Skeletal muscle cell (primary cell): ENCODE data around the gene CALCOCO2.
"Not testable (repeated sequence)": the region's sequence is repeated elsewhere in the genome, so short reads cannot be mapped to it uniquely, and the experiment has no call there.

Experiments used
- DNase-seq: peaks from one replicate; pipeline ENCODE4 v3.0.0-alpha.2; 2010; ENCODE audit warnings: low read depth
- H3K4me3 ChIP-seq: 2 replicates; pipeline ENCODE4 v1.5.1; 2011; ENCODE audit warnings: low read depth, mild to moderate bottlenecking, control low read depth, low read length, moderate library complexity

Gene CALCOCO2

GRCh38 chr17:48830840-48831548 lies at the start of gene CALCOCO2:
Gene CALCOCO2 (plus strand): TSS chr17:48831035. CDS start chr17:48841708, 10,673 bp downstream.
- peak within 1 kb of the TSS; percentile 77 for H3K4me3 ChIP-seq
- DNase-seq = peak; percentile 61

- H3K4me3 ChIP-seq = no peak overlapping the region
- DNase-seq = no peak
Measured at GRCh38 chr17:48787828-48788227, 43.0 kb upstream of the CALCOCO2 start.

- DNase-seq = no peak
Measured at GRCh38 chr17:48790607-48791127, 40.2 kb upstream of the CALCOCO2 start.

GRCh38 chr17:48791128-48792032 lies 39.5 kb upstream of the CALCOCO2 start:
- no peak overlapping the region for H3K4me3 ChIP-seq
- no peak for DNase-seq

More at GRCh38 chr17:48790607-48791127, 40.2 kb upstream of the CALCOCO2 start:
- no peak overlapping the region for H3K4me3 ChIP-seq

GRCh38 chr17:48792033-48792798 lies 38.6 kb upstream of the CALCOCO2 start:
- no peak for DNase-seq
- no peak overlapping the region for H3K4me3 ChIP-seq

GRCh38 chr17:48795444-48796162 lies 35.2 kb upstream of the CALCOCO2 start:
- no peak for DNase-seq
- no peak overlapping the region for H3K4me3 ChIP-seq

- DNase-seq, H3K4me3 ChIP-seq: not testable (repeated sequence)
Measured at GRCh38 chr17:48796163-48796522, 34.7 kb upstream of the CALCOCO2 start.

- H3K4me3 ChIP-seq = no peak overlapping the region
- DNase-seq = no peak
Measured at GRCh38 chr17:48799069-48799723, 31.6 kb upstream of the CALCOCO2 start.

GRCh38 chr17:48800626-48801217 lies 30.1 kb upstream of the CALCOCO2 start:
- no peak overlapping the region for H3K4me3 ChIP-seq
- DNase-seq = no peak

- H3K4me3 ChIP-seq = no peak overlapping the region
- DNase-seq = no peak
Measured at GRCh38 chr17:48804936-48805411, 25.9 kb upstream of the CALCOCO2 start.

- DNase-seq = no peak
- H3K4me3 ChIP-seq = no peak overlapping the region
Measured at GRCh38 chr17:48809182-48809581, 21.7 kb upstream of the CALCOCO2 start.

- no peak for DNase-seq
- H3K4me3 ChIP-seq = no peak overlapping the region
Measured at GRCh38 chr17:48812001-48812400, 18.8 kb upstream of the CALCOCO2 start.

GRCh38 chr17:48814504-48814903 lies 16.3 kb upstream of the CALCOCO2 start:
- DNase-seq = no peak

GRCh38 chr17:48815311-48815710 lies 15.5 kb upstream of the CALCOCO2 start:
- no peak overlapping the region for H3K4me3 ChIP-seq
- no peak for DNase-seq

More at GRCh38 chr17:48814504-48814903, 16.3 kb upstream of the CALCOCO2 start:
- H3K4me3 ChIP-seq = no peak overlapping the region

- peak overlapping the region; percentile 44 for H3K4me3 ChIP-seq
- DNase-seq = no peak
Measured at GRCh38 chr17:48816438-48816773, 14.4 kb upstream of the CALCOCO2 start.

- peak within 1 kb of the TSS; percentile 44 for H3K4me3 ChIP-seq
- DNase-seq = no peak
Measured at GRCh38 chr17:48816774-48817590, 13.9 kb upstream of the CALCOCO2 start, which contains the start of gene TTLL6. Gene TTLL6 (minus strand): TSS chr17:48817229. CDS start chr17:48817072, 157 bp downstream.

GRCh38 chr17:48818361-48818841 lies 12.4 kb upstream of the CALCOCO2 start:
- DNase-seq = no peak
- H3K4me3 ChIP-seq = no peak overlapping the region
